ENCODE results near the gene DUSP2. TPM values are rescaled to one million over a fixed set of nuclear protein-coding genes. Genes with fewer than 3 reads are reported as not detected.

DUSP2 gene
- total and polyA plus RNA-seq, 10 of the 15 experiments (the other 5 are each of a cell fraction or from before 2014, with no cell fraction given), result 9.7 to 212 (median 57.2) TPM

- TF ChIP-seq MEF2B (IDR thresholded peaks at IDR 0.05; ENCODE audit: partially characterized antibody, poor library complexity, severe bottlenecking) (no peak), ZSCAN29 (IDR thresholded peaks at IDR 0.05) (no peak)
Measured at GRCh38 chr2:96116424-96116878, 28.8 kb downstream of the DUSP2 start, which contains the start of gene ADRA2B (continued).

GRCh38 chr2:96115631-96116423, 29.4 kb downstream of the DUSP2 start:
- H4K20me1 ChIP-seq (ENCODE audit: control insufficient read depth, insufficient read depth), result no peaks in the 10 kb centered on the region; the same call in 1 of the 2 replicates
- ChIA-PET POLR2A (no interaction called here), CTCF (interaction anchor here (1.0 to 3.8 kb wide), 9 partner anchors 22 to 148 kb away, joined by 3 to 33 read pairs (median 4); partner anchors contain the start of gene ASTL), RAD21 (ENCODE audit: unreplicated experiment) (interaction anchor here (0.7 to 2.8 kb wide), 4 partner anchors 14 to 123 kb away, joined by 4 to 21 read pairs (median 14); no protein-coding TSS in a partner anchor), SMC1A (ENCODE audit: uncharacterized antibody, unreplicated experiment) (interaction anchor here (1.2 to 1.6 kb wide), 2 partner anchors 15 to 123 kb away, joined by 4 to 6 read pairs; partner anchors contain the start of gene ANKRD36C)
- H3K9ac ChIP-seq (ENCODE audit: control insufficient read depth, insufficient read depth, low read length), result no peak overlapping the region
- intact Hi-C loops (cut with micrococcal nuclease; ENCODE audit: unreplicated experiment), result loop anchor here (2.0 to 5.0 kb wide), 2 partner anchors 123 to 151 kb away; partner anchors contain the start of genes CIAO1 and TMEM127
- no peaks in the 10 kb centered on the region for H3K36me3 ChIP-seq (ENCODE audit: control insufficient read depth in 2 of 2, insufficient read depth in 2 of 2, low read length in 1 of 2)
- BruUV-seq (replicated peaks), result no TSS peak
- 75% methylated on average over 76 of the region's 77 CpGs for WGBS (ENCODE audit: insufficient coverage, insufficient replicate concordance, low lambda C conversion rate, missing lambda C conversion rate)
- H3K9me3 ChIP-seq (replicated peaks; ENCODE audit: control insufficient read depth, insufficient read depth, low read length), result no peaks in the 10 kb centered on the region
- ATAC-seq, result no peak
- H3K4me3 ChIP-seq, result peak overlapping the region; percentile 62; the same call in 1 of the 2 replicates
- FAIRE-seq, result no peak
- H3K27ac ChIP-seq (ENCODE audit: control insufficient read depth, insufficient read depth), result no peak overlapping the region
- H3K27me3 ChIP-seq (replicated peaks in 1 of 2; ENCODE audit: control insufficient read depth in 2 of 2, insufficient read depth in 2 of 2, low read length in 1 of 2), result no peaks in the 10 kb centered on the region; a peak in 2 of 4 replicates
- H3K79me2 ChIP-seq (ENCODE audit: control insufficient read depth, insufficient read depth, low read length), result no peaks in the 10 kb centered on the region
- peak overlapping the region; percentile 93 for H3K4me2 ChIP-seq (ENCODE audit: control insufficient read depth, insufficient read depth)
- H3K4me1 ChIP-seq (ENCODE audit: control insufficient read depth, insufficient read depth, low read length), result peaks cover 10% of the 10 kb centered on the region
- no peak for DNase-seq (ENCODE audit: low read depth, low spot score)
- in situ Hi-C loops (cut with MboI), result no loop called here
- no peak overlapping the region for H2AFZ ChIP-seq (ENCODE audit: control insufficient read depth, low read depth, low read length)
- TF ChIP-seq MTA2 (IDR thresholded peaks at IDR 0.05; ENCODE audit: low read depth), result no peak
- TF ChIP-seq TCF7 (IDR thresholded peaks at IDR 0.05; ENCODE audit: borderline replicate concordance), result no peak
- no peak for TF ChIP-seq NR2F1 (conservative IDR thresholded peaks at IDR 0.05)
- no peak for TF ChIP-seq STAT1 (conservative IDR thresholded peaks at IDR 0.05)
- TF ChIP-seq HDAC2 (IDR thresholded peaks at IDR 0.05), result no peak
- TF ChIP-seq ZSCAN29 (IDR thresholded peaks at IDR 0.05), result no peak
- TF ChIP-seq ZBTB11 (CRISPR knock-in tag; IDR thresholded peaks at IDR 0.05), result no peak
- TF ChIP-seq USF1 (IDR thresholded peaks at IDR 0.05; ENCODE audit: borderline replicate concordance, extremely low read length, insufficient read depth, low read depth, low read length), result no peak
- TF ChIP-seq POLR2AphosphoS5 (IDR thresholded peaks at IDR 0.05; ENCODE audit: low read length), result no peak
- no peak for TF ChIP-seq USF2 (IDR thresholded peaks at IDR 0.05; ENCODE audit: borderline replicate concordance, low read depth, low read length)
- no peak for TF ChIP-seq PBX3 (IDR thresholded peaks at IDR 0.05; ENCODE audit: insufficient replicate concordance, low read depth, low read length)
- no peak for TF ChIP-seq HDAC6 (IDR thresholded peaks at IDR 0.05; ENCODE audit: unreplicated experiment)

Measured in GM12878 (cell line).